B cell (primary cell): Measurements from ENCODE around the gene FSTL5. TPM values are rescaled to one million over a fixed set of nuclear protein-coding genes. Genes with fewer than 3 reads are reported as not detected.

Experiments used
- ATAC-seq: fragments of 200-7000 bp; cut with Tn5 transposase; one replicate; pipeline ENCODE4 v1.10.0; 2021; ENCODE audit warnings: low read depth, mild to moderate bottlenecking, moderate number of reproducible peaks, moderate library complexity
- CTCF ChIA-PET: fragments of 350-600 bp; sonication (Branson Sonifier 250); formaldehyde crosslinking; loops from one replicate; lab custom pipeline; 2021; ENCODE audit warnings: antibody characterized with exemption, inconsistent platforms; lab: Charles Lee
- POLR2A ChIA-PET: fragments of 350-600 bp; sonication (Branson Sonifier 250); formaldehyde crosslinking; loops from one replicate; lab custom pipeline; 2021; ENCODE audit warnings: antibody characterized with exemption; lab: Charles Lee
- DNase-seq: peaks from one replicate; pipeline ENCODE4 v3.0.0; 2013
- H2AFZ ChIP-seq: 2 replicates; pipeline ENCODE4 v1.6.1; 2012; ENCODE audit warnings: mild to moderate bottlenecking, low read depth, low read length; ENCODE audit not compliant: insufficient read depth, poor library complexity, severe bottlenecking
- H3K27ac ChIP-seq, 2 donors: 1 replicate in 1 of 2; 2 replicates in 1 of 2; pipeline ENCODE4 v1.5.1; 2012 to 2013; ENCODE audit warnings: low read length in 2 of 2, mild to moderate bottlenecking in 2 of 2, moderate library complexity in 1 of 2
- H3K27me3 ChIP-seq, 4 experiments: fragments of 200-600 bp in 1 of 4; sonication (generic) in 1 of 4; replicated peaks in 1 of 4; 1 replicate in 2 of 4; 2 replicates in 2 of 4; pipeline versions ENCODE4 v1.6.1 to v1.7.0; 2013 to 2016; ENCODE audit warnings: low read length in 3 of 4, mild to moderate bottlenecking in 2 of 4, mixed read lengths in 1 of 4, moderate library complexity in 1 of 4; ENCODE audit not compliant: insufficient read depth in 4 of 4, control insufficient read depth in 3 of 4; ENCODE audit errors: control extremely low read depth in 1 of 4
- H3K36me3 ChIP-seq, 2 experiments: replicated peaks in 1 of 2; 1 replicate in 1 of 2; 2 replicates in 1 of 2; pipeline versions ENCODE4 v1.6.1 to v1.7.1; 2013; ENCODE audit warnings: low read length in 1 of 2; ENCODE audit not compliant: insufficient read depth in 2 of 2, control insufficient read depth in 1 of 2; ENCODE audit errors: control extremely low read depth in 1 of 2, extremely low read depth in 1 of 2
- H3K4me1 ChIP-seq, 2 donors: fragments of 200-600 bp in 1 of 2; sonication (generic) in 1 of 2; 1 replicate in 1 of 2; 2 replicates in 1 of 2; pipeline versions ENCODE4 v1.5.1 to v1.6.1; 2013 to 2017; ENCODE audit warnings: low read length in 2 of 2; ENCODE audit not compliant: control insufficient read depth in 2 of 2, insufficient read depth in 2 of 2
- H3K4me2 ChIP-seq: replicated peaks from 2 replicates; pipeline ENCODE3; 2012; ENCODE audit warnings: mild to moderate bottlenecking, low read depth, low read length; ENCODE audit not compliant: poor library complexity, severe bottlenecking
- H3K4me3 ChIP-seq, 5 experiments: fragments of 200-600 bp in 1 of 5; sonication (generic) in 1 of 5; 1 replicate in 3 of 5; 2 replicates in 2 of 5; pipeline versions ENCODE4 v1.5.1 to v1.7.0; 2011 to 2016; ENCODE audit warnings: low read length in 4 of 5, mild to moderate bottlenecking in 4 of 5, low read depth in 2 of 5, control low read depth in 1 of 5, moderate library complexity in 1 of 5; ENCODE audit not compliant: insufficient read depth in 1 of 5; ENCODE audit errors: control extremely low read depth in 1 of 5, extremely low read depth in 1 of 5
- H3K79me2 ChIP-seq: fragments of 200-600 bp; sonication (generic); one replicate; pipeline ENCODE4 v1.6.0; 2016; ENCODE audit warnings: low read length; ENCODE audit not compliant: control insufficient read depth, insufficient read depth
- H3K9ac ChIP-seq: fragments of 200-600 bp; sonication (generic); 2 replicates; pipeline ENCODE4 v1.6.1; 2017; ENCODE audit warnings: mild to moderate bottlenecking, low read length, moderate library complexity
- H3K9me3 ChIP-seq, 3 donors: one replicate each; pipeline versions ENCODE4 v1.6.1 to v1.7.1; 2013; ENCODE audit warnings: low read length in 2 of 3; ENCODE audit not compliant: control insufficient read depth in 2 of 3, insufficient read depth in 1 of 3; ENCODE audit errors: control extremely low read depth in 1 of 3
- H4K20me1 ChIP-seq: 2 replicates; pipeline ENCODE4 v1.6.0; 2012; ENCODE audit warnings: mild to moderate bottlenecking, low read length; ENCODE audit not compliant: insufficient read depth, control insufficient read depth, poor library complexity, severe bottlenecking
- H3K27ac Mint-ChIP-seq: one replicate; pipeline ENCODE4 v1.8.0; 2021; ENCODE audit warnings: mixed read lengths
- H3K27me3 Mint-ChIP-seq: one replicate; pipeline ENCODE4 v1.8.0; 2021; ENCODE audit warnings: mixed read lengths
- H3K4me1 Mint-ChIP-seq: one replicate; pipeline ENCODE4 v1.8.0; 2021; ENCODE audit warnings: mixed read lengths
- H3K4me3 Mint-ChIP-seq: one replicate; pipeline ENCODE4 v1.8.0; 2021; ENCODE audit warnings: mixed read lengths
- H3K9me3 Mint-ChIP-seq: one replicate; pipeline ENCODE4 v1.8.0; 2022; ENCODE audit warnings: mixed read lengths; ENCODE audit not compliant: insufficient read depth
- CTCF ChIP-seq: fragments of 200-600 bp; IDR thresholded peaks from one replicate; pipeline ENCODE4 v1.8.0; 2022; ENCODE audit warnings: antibody characterized with exemption, mild to moderate bottlenecking
- EZH2 ChIP-seq: IDR thresholded peaks from 2 replicates; pipeline ENCODE4 v1.6.1; 2012; ENCODE audit warnings: borderline replicate concordance, low read depth, mild to moderate bottlenecking, moderate library complexity, low read length; ENCODE audit not compliant: insufficient read depth, poor library complexity, severe bottlenecking
- WGBS: methylation state at CpG from one replicate; pipeline ENCODE4 v1.1.5; 2013; ENCODE audit warnings: missing lambda C conversion rate; ENCODE audit not compliant: insufficient coverage; 5-methylcytosine and 5-hydroxymethylcytosine counted together
- intact Hi-C: fragments of 100-400 bp; cut with micrococcal nuclease; formaldehyde crosslinking; loops from one replicate; pipeline ENCODE4 v1.10.0; 2022
- polyA plus RNA-seq: library from polyadenylated mRNA; depleted of rRNA; stranded (reverse); fragments of >200 nt; gene quantifications from 2 replicates; pipeline ENCODE4 v1.2.3, GENCODE V29; 2012
- total RNA-seq, 2 donors: library from RNA; stranded (reverse); fragments of 120-200 nt in 1 of 2; gene quantifications; 1 replicate in 1 of 2; 2 replicates in 1 of 2; pipeline versions ENCODE4 v1.2.3 to v1.2.4, GENCODE V29; 2013 to 2022

FSTL5 gene
- total and polyA plus RNA-seq, 2 donors (not counting 1 experiment from before 2014, with no cell fraction given), result not detected

- CTCF ChIA-PET, result no interaction called here
- Histone ChIP-seq H3K9me3 (no peaks in the 10 kb centered on the region), H3K4me2 (no peak overlapping the region), H3K36me3 (no peaks in the 10 kb centered on the region), H3K4me1 (no peaks in the 10 kb centered on the region), H3K4me3 (no peak overlapping the region), H3K27me3 (no peaks in the 10 kb centered on the region), H3K79me2 (no peaks in the 10 kb centered on the region), H3K27ac (no peak overlapping the region), H2AFZ (no peak overlapping the region), H4K20me1 (no peaks in the 10 kb centered on the region), H3K9ac (no peak overlapping the region)
- Mint-ChIP-seq H3K9me3 (peaks cover under 1% of the 10 kb centered on the region), H3K27ac (no peak overlapping the region), H3K27me3 (no peaks in the 10 kb centered on the region), H3K4me1 (no peaks in the 10 kb centered on the region), H3K4me3 (no peak overlapping the region)
- ATAC-seq (no peak), DNase-seq (no peak)
- WGBS, result no CpG with 5 or more reads among the region's 1 CpG
- TF ChIP-seq EZH2 (no peak), CTCF (no peak)
- intact Hi-C loops, result no loop called here
- POLR2A ChIA-PET, result no interaction called here
Observed at GRCh38 chr4:161345741-161346140, 818.1 kb downstream of the FSTL5 start.

GRCh38 chr4:161343569-161343950 lies 820.2 kb downstream of the FSTL5 start:
- POLR2A ChIA-PET, result no interaction called here
- H3K27me3 Mint-ChIP-seq, result no peaks in the 10 kb centered on the region
- intact Hi-C loops, result no loop called here
- ATAC-seq (no peak), DNase-seq (no peak)
- no peak overlapping the region for H3K27ac Mint-ChIP-seq
- Histone ChIP-seq H2AFZ (no peak overlapping the region), H4K20me1 (no peaks in the 10 kb centered on the region), H3K4me2 (no peak overlapping the region), H3K79me2 (no peaks in the 10 kb centered on the region), H3K27me3 (no peaks in the 10 kb centered on the region), H3K36me3 (no peaks in the 10 kb centered on the region), H3K9me3 (no peaks in the 10 kb centered on the region), H3K4me1 (no peaks in the 10 kb centered on the region), H3K9ac (no peak overlapping the region), H3K4me3 (no peak overlapping the region), H3K27ac (no peak overlapping the region)
- WGBS, result 100% methylated on average over 2 of the region's 2 CpGs
- H3K4me3 Mint-ChIP-seq, result no peak overlapping the region
- TF ChIP-seq EZH2 (no peak), CTCF (no peak)
- H3K4me1 Mint-ChIP-seq, result no peaks in the 10 kb centered on the region
- H3K9me3 Mint-ChIP-seq, result no peaks in the 10 kb centered on the region
- CTCF ChIA-PET, result no interaction called here
